Suprapubic skin (tissue), 4 donors: ENCODE measurements around the gene TEX26.

ENCODE experiments used
- POLR2A ChIP-seq, 2 donors: fragments of 450-650 bp; IDR thresholded peaks; one replicate each; pipeline ENCODE4 v1.6.1; 2017; ENCODE audit warnings: antibody characterized with exemption in 2 of 2, mild to moderate bottlenecking in 2 of 2, moderate library complexity in 2 of 2
- POLR2AphosphoS5 ChIP-seq, 3 donors: sonication (generic); formaldehyde crosslinking; IDR thresholded peaks; one replicate each; pipeline ENCODE4 v1.6.1; 2017; ENCODE audit warnings: antibody characterized with exemption in 3 of 3
- TF ChIP-seq, protein P1 (sequence below), 2 donors: fragments of 200-600 bp in 1 of 2; fragments of 450-650 bp in 1 of 2; sonication (generic) in 1 of 2; IDR thresholded peaks; one replicate each; pipeline ENCODE4 v1.5.1; 2016 to 2019; ENCODE audit warnings: antibody characterized with exemption in 2 of 2, mild to moderate bottlenecking in 1 of 2, moderate library complexity in 1 of 2

DNA sequence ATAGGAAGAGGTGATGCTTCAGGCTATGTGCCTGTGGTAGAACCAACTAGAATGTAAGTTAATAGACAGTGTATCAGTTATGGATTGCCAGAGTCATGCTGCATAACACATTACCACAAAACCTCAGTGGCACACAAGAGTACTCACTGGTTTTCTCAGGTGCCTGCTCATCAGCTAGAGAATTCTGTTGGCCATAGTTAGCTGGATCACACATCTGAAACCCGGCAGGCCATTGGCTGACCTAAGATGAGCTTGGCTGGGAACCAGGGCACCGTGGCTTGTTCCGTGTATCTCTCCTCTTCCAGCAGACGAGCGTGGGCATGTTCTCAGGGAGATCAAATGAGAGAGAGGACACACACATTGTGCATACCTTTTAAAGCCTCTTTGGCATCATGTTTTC, 76.7 kb downstream of the TEX26 start:
- TF ChIP-seq, protein P1, sequence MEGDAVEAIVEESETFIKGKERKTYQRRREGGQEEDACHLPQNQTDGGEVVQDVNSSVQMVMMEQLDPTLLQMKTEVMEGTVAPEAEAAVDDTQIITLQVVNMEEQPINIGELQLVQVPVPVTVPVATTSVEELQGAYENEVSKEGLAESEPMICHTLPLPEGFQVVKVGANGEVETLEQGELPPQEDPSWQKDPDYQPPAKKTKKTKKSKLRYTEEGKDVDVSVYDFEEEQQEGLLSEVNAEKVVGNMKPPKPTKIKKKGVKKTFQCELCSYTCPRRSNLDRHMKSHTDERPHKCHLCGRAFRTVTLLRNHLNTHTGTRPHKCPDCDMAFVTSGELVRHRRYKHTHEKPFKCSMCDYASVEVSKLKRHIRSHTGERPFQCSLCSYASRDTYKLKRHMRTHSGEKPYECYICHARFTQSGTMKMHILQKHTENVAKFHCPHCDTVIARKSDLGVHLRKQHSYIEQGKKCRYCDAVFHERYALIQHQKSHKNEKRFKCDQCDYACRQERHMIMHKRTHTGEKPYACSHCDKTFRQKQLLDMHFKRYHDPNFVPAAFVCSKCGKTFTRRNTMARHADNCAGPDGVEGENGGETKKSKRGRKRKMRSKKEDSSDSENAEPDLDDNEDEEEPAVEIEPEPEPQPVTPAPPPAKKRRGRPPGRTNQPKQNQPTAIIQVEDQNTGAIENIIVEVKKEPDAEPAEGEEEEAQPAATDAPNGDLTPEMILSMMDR (IDR thresholded peaks at IDR 0.05) = no peak
- TF ChIP-seq POLR2A (IDR thresholded peaks at IDR 0.05) (no peak), POLR2AphosphoS5 (IDR thresholded peaks at IDR 0.05) (no peak)
